ENCODE measurements around the gene NTM.

DNA sequence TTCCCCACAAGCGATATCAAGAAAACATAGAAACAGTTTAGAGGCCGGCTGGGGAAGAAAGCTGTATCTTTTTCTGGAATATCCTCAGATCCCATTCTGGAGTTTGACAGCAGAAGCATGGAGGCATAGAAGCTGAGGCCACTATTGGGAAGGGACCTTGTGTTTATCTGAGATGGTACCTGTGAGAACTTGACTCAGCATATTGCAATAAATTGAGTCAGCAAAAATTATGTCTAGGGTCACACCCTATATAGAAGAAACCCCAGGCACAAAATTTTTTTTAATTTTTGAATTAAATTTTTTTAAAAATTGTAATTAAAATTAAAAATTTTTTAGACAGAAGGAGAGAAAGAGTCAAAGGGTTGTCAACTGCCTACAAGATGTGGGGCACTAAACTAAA is 178.7 kb downstream of the NTM start:
- TF ChIP-seq CTCF (IDR thresholded peaks at IDR 0.05; ENCODE audit: low read length) = no peak
- TF ChIP-seq EZH2 (IDR thresholded peaks at IDR 0.05; ENCODE audit: borderline replicate concordance, low read length) = no peak

Data from OCI-LY1 (cell line).